Loucy (cell line): Measurements from ENCODE around the gene GJC3.

Source experiments
- EZH2phosphoT487 ChIP-seq: fragments of 200-600 bp; IDR thresholded peaks from 2 replicates; pipeline ENCODE4 v1.6.1; 2018; ENCODE audit warnings: antibody characterized with exemption, mild to moderate bottlenecking, moderate library complexity, borderline replicate concordance
- TF ChIP-seq, protein P1 (sequence below): fragments of 200-600 bp; sonication (generic); conservative IDR thresholded peaks from 2 replicates; pipeline ENCODE4 v1.5.1; 2014; ENCODE audit warnings: mild to moderate bottlenecking, antibody characterized with exemption, low read length

GRCh38 chr7:99944497-99945070, 15.2 kb upstream of the GJC3 start:
- TF ChIP-seq, protein P1, sequence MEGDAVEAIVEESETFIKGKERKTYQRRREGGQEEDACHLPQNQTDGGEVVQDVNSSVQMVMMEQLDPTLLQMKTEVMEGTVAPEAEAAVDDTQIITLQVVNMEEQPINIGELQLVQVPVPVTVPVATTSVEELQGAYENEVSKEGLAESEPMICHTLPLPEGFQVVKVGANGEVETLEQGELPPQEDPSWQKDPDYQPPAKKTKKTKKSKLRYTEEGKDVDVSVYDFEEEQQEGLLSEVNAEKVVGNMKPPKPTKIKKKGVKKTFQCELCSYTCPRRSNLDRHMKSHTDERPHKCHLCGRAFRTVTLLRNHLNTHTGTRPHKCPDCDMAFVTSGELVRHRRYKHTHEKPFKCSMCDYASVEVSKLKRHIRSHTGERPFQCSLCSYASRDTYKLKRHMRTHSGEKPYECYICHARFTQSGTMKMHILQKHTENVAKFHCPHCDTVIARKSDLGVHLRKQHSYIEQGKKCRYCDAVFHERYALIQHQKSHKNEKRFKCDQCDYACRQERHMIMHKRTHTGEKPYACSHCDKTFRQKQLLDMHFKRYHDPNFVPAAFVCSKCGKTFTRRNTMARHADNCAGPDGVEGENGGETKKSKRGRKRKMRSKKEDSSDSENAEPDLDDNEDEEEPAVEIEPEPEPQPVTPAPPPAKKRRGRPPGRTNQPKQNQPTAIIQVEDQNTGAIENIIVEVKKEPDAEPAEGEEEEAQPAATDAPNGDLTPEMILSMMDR: no peak
- no peak for TF ChIP-seq EZH2phosphoT487
